GM12878 (cell line): ENCODE results near the gene GNLY. TPM values are rescaled to one million over a fixed set of nuclear protein-coding genes. Genes with fewer than 3 reads are reported as not detected.

Source experiments
- CHD2 ChIP-seq: IDR thresholded peaks from 2 replicates; pipeline ENCODE4 v1.6.1; 2011; ENCODE audit warnings: low read depth, low read length, improper control_type of control experiment, borderline replicate concordance
- CTCF ChIP-seq, 3 experiments: IDR thresholded peaks in 2 of 3; conservative IDR thresholded peaks in 1 of 3; 2 replicates each; pipeline ENCODE4 v1.5.1; 2011; ENCODE audit warnings: low read depth in 3 of 3, low read length in 3 of 3, mild to moderate bottlenecking in 3 of 3, control low read depth in 2 of 3, moderate library complexity in 2 of 3, inconsistent platforms in 1 of 3, mixed read lengths in 1 of 3; ENCODE audit not compliant: control insufficient read depth in 2 of 3, insufficient read depth in 1 of 3; ENCODE audit errors: extremely low read depth in 1 of 3
- MTA2 ChIP-seq: fragments of 450-650 bp; IDR thresholded peaks from 2 replicates; pipeline ENCODE4 v1.6.1; 2016; ENCODE audit warnings: low read depth, mild to moderate bottlenecking, moderate library complexity
- NR2C1 ChIP-seq: fragments of 450-650 bp; IDR thresholded peaks from 2 replicates; pipeline ENCODE4 v1.6.1; 2017; ENCODE audit warnings: antibody characterized with exemption, mild to moderate bottlenecking, moderate library complexity
- RAD21 ChIP-seq: IDR thresholded peaks from 2 replicates; pipeline ENCODE4 v1.6.1; 2011; ENCODE audit warnings: mild to moderate bottlenecking, low read depth, low read length, moderate library complexity; ENCODE audit not compliant: insufficient read depth
- SMC3 ChIP-seq: IDR thresholded peaks from 2 replicates; pipeline ENCODE4 v1.6.1; 2011; ENCODE audit warnings: low read length, improper control_type of control experiment, borderline replicate concordance
- TCF3 ChIP-seq: IDR thresholded peaks from 2 replicates; pipeline ENCODE4 v1.6.1; 2012; ENCODE audit warnings: low read depth, mild to moderate bottlenecking, low read length, borderline replicate concordance; ENCODE audit not compliant: insufficient read depth
- USF2 ChIP-seq: IDR thresholded peaks from 2 replicates; pipeline ENCODE4 v1.6.1; 2011; ENCODE audit warnings: low read depth, low read length, improper control_type of control experiment, borderline replicate concordance
- YY1 ChIP-seq: IDR thresholded peaks from 2 replicates; pipeline ENCODE4 v1.6.1; 2011; ENCODE audit warnings: low read depth, mild to moderate bottlenecking, low read length
- ZNF592 ChIP-seq: fragments of 450-650 bp; IDR thresholded peaks from 2 replicates; pipeline ENCODE4 v1.6.1; 2017; ENCODE audit warnings: mild to moderate bottlenecking, moderate library complexity
- ZNF687 ChIP-seq: fragments of 450-650 bp; IDR thresholded peaks from 2 replicates; pipeline ENCODE4 v1.6.1; 2017; ENCODE audit warnings: mild to moderate bottlenecking, moderate library complexity
- polyA plus RNA-seq, 11 experiments: library from polyadenylated mRNA; depleted of rRNA in 4 of 11; unstranded in 6 of 11; stranded (reverse) in 5 of 11; fragments of >200 nt; fragmentation: Nextera tagmentation in 4 of 11; fragmentation: Illumina TruSeq in 1 of 11; extraction: Ambion mirVana in 4 of 11; extraction: Trizol in 1 of 11; gene quantifications; 1 replicate in 1 of 11; 2 replicates in 10 of 11; pipeline versions ENCODE4 v1.2.1 to v1.2.3, GENCODE V29; 2011 to 2016; ENCODE audit warnings: inconsistent platforms in 2 of 11, missing spikeins in 2 of 11, low read depth in 1 of 11
- total RNA-seq, 4 experiments: library from RNA; depleted of rRNA in 3 of 4; stranded (reverse); fragments of >200 nt in 3 of 4; fragmentation: Illumina TruSeq in 1 of 4; extraction: Trizol in 1 of 4; gene quantifications; 2 replicates each; pipeline versions ENCODE4 v1.2.1 to v1.2.3, GENCODE V29; 2013 to 2021

GNLY gene
- total and polyA plus RNA-seq, 10 of the 15 experiments (the other 5 are each of a cell fraction or from before 2014, with no cell fraction given), result 0.18 to 0.42 TPM; not detected in 8

- no peak for TF ChIP-seq USF2
- peak; percentile 89 for TF ChIP-seq RAD21
- no peak for TF ChIP-seq ZNF687
- TF ChIP-seq ZNF592, result peak; percentile 71; the same call in 1 of the 2 replicates
- no peak for TF ChIP-seq CHD2
- peak; percentile 66 for TF ChIP-seq YY1
- no peak for TF ChIP-seq MTA2
- no peak for TF ChIP-seq NR2C1
- TF ChIP-seq CTCF (IDR thresholded peaks at IDR 0.05 in 2 of 3, conservative IDR thresholded peaks at IDR 0.05 in 1 of 3; ENCODE audit: control insufficient read depth in 2 of 3, extremely low read depth in 1 of 3, insufficient read depth in 1 of 3, low read depth in 3 of 3, low read length in 3 of 3), result peak; percentile 96 to 99 (median 99)
- no peak for TF ChIP-seq TCF3
- TF ChIP-seq SMC3, result peak; percentile 83
These were observed 15.1 kb upstream of the GNLY start (continued) for GRCh38 chr2:85678794-85679672.
